ENCODE measurements around the gene OMA1.
"Not testable (repeated sequence)": the region's sequence is repeated elsewhere in the genome, so short reads cannot be mapped to it uniquely, and the experiment has no call there.

OMA1 gene

GRCh38 chr1:58515794-58516401 is 30.6 kb downstream of the OMA1 start:
- peak; percentile 92 for DNase-seq (ENCODE audit: low read depth)
- no peak overlapping the region for H3K4me3 ChIP-seq (ENCODE audit: low read length)
- H3K9ac ChIP-seq (ENCODE audit: low read length): peak overlapping the region; percentile 53
- H3K9me3 ChIP-seq (ENCODE audit: control insufficient read depth, low read length): peaks cover 7% of the 10 kb centered on the region
- no peaks in the 10 kb centered on the region for H3K4me1 ChIP-seq (ENCODE audit: control insufficient read depth, insufficient read depth, low read length)
- no peaks in the 10 kb centered on the region for H3K27me3 ChIP-seq (replicated peaks; ENCODE audit: control insufficient read depth, insufficient read depth, low read length)
- H3K36me3 ChIP-seq (ENCODE audit: control insufficient read depth, insufficient read depth, low read length, severe bottlenecking): peaks cover 8% of the 10 kb centered on the region

- Histone ChIP-seq H3K9me3 (ENCODE audit: control insufficient read depth, low read length) (peaks cover 8% of the 10 kb centered on the region), H3K36me3 (ENCODE audit: control insufficient read depth, insufficient read depth, low read length, severe bottlenecking) (peaks cover 8% of the 10 kb centered on the region), H3K27me3 (replicated peaks; ENCODE audit: control insufficient read depth, insufficient read depth, low read length) (no peaks in the 10 kb centered on the region), H3K4me3 (ENCODE audit: low read length) (no peak overlapping the region), H3K4me1 (ENCODE audit: control insufficient read depth, insufficient read depth, low read length) (no peaks in the 10 kb centered on the region), H3K9ac (ENCODE audit: low read length) (no peak overlapping the region)
- no peak for DNase-seq (ENCODE audit: low read depth)
Observed at GRCh38 chr1:58513956-58514355, 32.6 kb downstream of the OMA1 start.

GRCh38 chr1:58508629-58509028 is 37.9 kb downstream of the OMA1 start:
- no peak overlapping the region for H3K9ac ChIP-seq (ENCODE audit: low read length)
- no peak for DNase-seq (ENCODE audit: low read depth)
- no peaks in the 10 kb centered on the region for H3K27me3 ChIP-seq (replicated peaks; ENCODE audit: control insufficient read depth, insufficient read depth, low read length)
- H3K36me3 ChIP-seq (ENCODE audit: control insufficient read depth, insufficient read depth, low read length, severe bottlenecking): peaks cover 16% of the 10 kb centered on the region
- H3K9me3 ChIP-seq (ENCODE audit: control insufficient read depth, low read length): peaks cover 8% of the 10 kb centered on the region
- H3K4me1 ChIP-seq (ENCODE audit: control insufficient read depth, insufficient read depth, low read length): no peaks in the 10 kb centered on the region
- no peak overlapping the region for H3K4me3 ChIP-seq (ENCODE audit: low read length)

GRCh38 chr1:58505286-58505685 is 41.2 kb downstream of the OMA1 start:
- H3K4me3 ChIP-seq (ENCODE audit: low read length): no peak overlapping the region
- no peaks in the 10 kb centered on the region for H3K27me3 ChIP-seq (replicated peaks; ENCODE audit: control insufficient read depth, insufficient read depth, low read length)
- peaks cover 8% of the 10 kb centered on the region for H3K36me3 ChIP-seq (ENCODE audit: control insufficient read depth, insufficient read depth, low read length, severe bottlenecking)
- H3K4me1 ChIP-seq (ENCODE audit: control insufficient read depth, insufficient read depth, low read length): no peaks in the 10 kb centered on the region
- no peak overlapping the region for H3K9ac ChIP-seq (ENCODE audit: low read length)
- H3K9me3 ChIP-seq (ENCODE audit: control insufficient read depth, low read length): no peaks in the 10 kb centered on the region
- no peak for DNase-seq (ENCODE audit: low read depth)

- no peak overlapping the region for H3K4me3 ChIP-seq (ENCODE audit: low read length)
- no peaks in the 10 kb centered on the region for H3K9me3 ChIP-seq (ENCODE audit: control insufficient read depth, low read length)
- no peaks in the 10 kb centered on the region for H3K27me3 ChIP-seq (replicated peaks; ENCODE audit: control insufficient read depth, insufficient read depth, low read length)
- H3K9ac ChIP-seq (ENCODE audit: low read length): no peak overlapping the region
- no peaks in the 10 kb centered on the region for H3K4me1 ChIP-seq (ENCODE audit: control insufficient read depth, insufficient read depth, low read length)
- no peak for DNase-seq (ENCODE audit: low read depth)
- no peaks in the 10 kb centered on the region for H3K36me3 ChIP-seq (ENCODE audit: control insufficient read depth, insufficient read depth, low read length, severe bottlenecking)
Observed at GRCh38 chr1:58502519-58502918, 44.0 kb downstream of the OMA1 start.

- Histone ChIP-seq H3K9me3 (ENCODE audit: control insufficient read depth, low read length) (no peaks in the 10 kb centered on the region), H3K36me3 (ENCODE audit: control insufficient read depth, insufficient read depth, low read length, severe bottlenecking) (no peaks in the 10 kb centered on the region), H3K27me3 (replicated peaks; ENCODE audit: control insufficient read depth, insufficient read depth, low read length) (no peaks in the 10 kb centered on the region), H3K4me3 (ENCODE audit: low read length) (no peak overlapping the region), H3K9ac (ENCODE audit: low read length) (no peak overlapping the region), H3K4me1 (ENCODE audit: control insufficient read depth, insufficient read depth, low read length) (no peaks in the 10 kb centered on the region)
- no peak for DNase-seq (ENCODE audit: low read depth)
Observed at GRCh38 chr1:58500043-58500442, 46.5 kb downstream of the OMA1 start.

- Histone ChIP-seq H3K4me3 (ENCODE audit: low read length) (no peak overlapping the region), H3K9me3 (ENCODE audit: control insufficient read depth, low read length) (no peaks in the 10 kb centered on the region), H3K9ac (ENCODE audit: low read length) (no peak overlapping the region), H3K27me3 (replicated peaks; ENCODE audit: control insufficient read depth, insufficient read depth, low read length) (no peaks in the 10 kb centered on the region), H3K4me1 (ENCODE audit: control insufficient read depth, insufficient read depth, low read length) (no peaks in the 10 kb centered on the region), H3K36me3 (ENCODE audit: control insufficient read depth, insufficient read depth, low read length, severe bottlenecking) (no peaks in the 10 kb centered on the region)
- no peak for DNase-seq (ENCODE audit: low read depth)
Observed at GRCh38 chr1:58497499-58497898, 49.0 kb downstream of the OMA1 start.

GRCh38 chr1:58496042-58496441 is 50.5 kb downstream of the OMA1 start:
- DNase-seq (ENCODE audit: low read depth): no peak
- H3K4me3 ChIP-seq (ENCODE audit: low read length): no peak overlapping the region
- no peaks in the 10 kb centered on the region for H3K36me3 ChIP-seq (ENCODE audit: control insufficient read depth, insufficient read depth, low read length, severe bottlenecking)

GRCh38 chr1:58488914-58489313 is 57.6 kb downstream of the OMA1 start:
- H3K36me3 ChIP-seq (ENCODE audit: control insufficient read depth, insufficient read depth, low read length, severe bottlenecking); H3K9me3 ChIP-seq (ENCODE audit: control insufficient read depth, low read length); H3K4me1 ChIP-seq (ENCODE audit: control insufficient read depth, insufficient read depth, low read length); H3K4me3 ChIP-seq (ENCODE audit: low read length); H3K27me3 ChIP-seq (replicated peaks; ENCODE audit: control insufficient read depth, insufficient read depth, low read length); H3K9ac ChIP-seq (ENCODE audit: low read length); DNase-seq (ENCODE audit: low read depth): not testable (repeated sequence)

More at GRCh38 chr1:58496042-58496441, 50.5 kb downstream of the OMA1 start:
- Histone ChIP-seq H3K4me1 (ENCODE audit: control insufficient read depth, insufficient read depth, low read length) (no peaks in the 10 kb centered on the region), H3K9me3 (ENCODE audit: control insufficient read depth, low read length) (no peaks in the 10 kb centered on the region), H3K9ac (ENCODE audit: low read length) (no peak overlapping the region), H3K27me3 (replicated peaks; ENCODE audit: control insufficient read depth, insufficient read depth, low read length) (no peaks in the 10 kb centered on the region)

- no peak overlapping the region for H3K4me3 ChIP-seq (ENCODE audit: low read length)
- H3K36me3 ChIP-seq (ENCODE audit: control insufficient read depth, insufficient read depth, low read length, severe bottlenecking): peaks cover 5% of the 10 kb centered on the region
- no peaks in the 10 kb centered on the region for H3K4me1 ChIP-seq (ENCODE audit: control insufficient read depth, insufficient read depth, low read length)
- DNase-seq (ENCODE audit: low read depth): no peak
- no peak overlapping the region for H3K9ac ChIP-seq (ENCODE audit: low read length)
- no peaks in the 10 kb centered on the region for H3K27me3 ChIP-seq (replicated peaks; ENCODE audit: control insufficient read depth, insufficient read depth, low read length)
- no peaks in the 10 kb centered on the region for H3K9me3 ChIP-seq (ENCODE audit: control insufficient read depth, low read length)
Observed at GRCh38 chr1:58487002-58487401, 59.5 kb downstream of the OMA1 start.

- H3K9ac ChIP-seq (ENCODE audit: low read length): no peak overlapping the region
- peaks cover 3% of the 10 kb centered on the region for H3K36me3 ChIP-seq (ENCODE audit: control insufficient read depth, insufficient read depth, low read length, severe bottlenecking)
- H3K4me3 ChIP-seq (ENCODE audit: low read length): no peak overlapping the region
- H3K27me3 ChIP-seq (replicated peaks; ENCODE audit: control insufficient read depth, insufficient read depth, low read length): no peaks in the 10 kb centered on the region
- peaks cover 5% of the 10 kb centered on the region for H3K4me1 ChIP-seq (ENCODE audit: control insufficient read depth, insufficient read depth, low read length)
- no peak for DNase-seq (ENCODE audit: low read depth)
- no peaks in the 10 kb centered on the region for H3K9me3 ChIP-seq (ENCODE audit: control insufficient read depth, low read length)
Observed at GRCh38 chr1:58481962-58482361, 64.6 kb downstream of the OMA1 start.

- H3K27me3 ChIP-seq (replicated peaks; ENCODE audit: control insufficient read depth, insufficient read depth, low read length): no peaks in the 10 kb centered on the region
- no peak overlapping the region for H3K9ac ChIP-seq (ENCODE audit: low read length)
- no peak for DNase-seq (ENCODE audit: low read depth)
- no peak overlapping the region for H3K4me3 ChIP-seq (ENCODE audit: low read length)
- peaks cover 5% of the 10 kb centered on the region for H3K4me1 ChIP-seq (ENCODE audit: control insufficient read depth, insufficient read depth, low read length)
- no peaks in the 10 kb centered on the region for H3K9me3 ChIP-seq (ENCODE audit: control insufficient read depth, low read length)
- H3K36me3 ChIP-seq (ENCODE audit: control insufficient read depth, insufficient read depth, low read length, severe bottlenecking): peaks cover 3% of the 10 kb centered on the region
Observed at GRCh38 chr1:58480191-58480590, 66.3 kb downstream of the OMA1 start.

All from adipocyte (in vitro differentiated cells).